CD4-positive, alpha-beta T cell (primary cell): ENCODE results near the gene CROCC. TPM values are rescaled to one million over a fixed set of nuclear protein-coding genes. Genes with fewer than 3 reads are reported as not detected.

Source experiments
- ATAC-seq: fragments of 200-7000 bp; cut with Tn5 transposase; one replicate; pipeline ENCODE4 v1.10.0; 2022; ENCODE audit warnings: mild to moderate bottlenecking; ENCODE audit not compliant: poor library complexity
- CTCF ChIA-PET: fragments of 350-600 bp; sonication (Branson Sonifier 250); formaldehyde crosslinking; loops from one replicate; lab custom pipeline; 2021; ENCODE audit warnings: antibody characterized with exemption, inconsistent platforms; lab: Charles Lee
- POLR2A ChIA-PET: fragments of 350-600 bp; sonication (Branson Sonifier 250); formaldehyde crosslinking; loops from one replicate; lab custom pipeline; 2021; ENCODE audit warnings: antibody characterized with exemption, inconsistent platforms; lab: Charles Lee
- DNase-seq, 14 experiments: peaks; one replicate each; pipeline ENCODE4 v3.0.0-alpha.2; 2013 to 2020; ENCODE audit warnings: mixed read lengths in 2 of 14
- H3K27ac ChIP-seq, 2 donors: one replicate each; pipeline versions ENCODE4 v1.5.1 to v1.7.0; 2013; ENCODE audit warnings: low read length in 2 of 2, low read depth in 1 of 2, mild to moderate bottlenecking in 1 of 2
- H3K27me3 ChIP-seq, 2 experiments: 1 replicate in 1 of 2; 2 replicates in 1 of 2; pipeline versions ENCODE4 v1.6.1 to v1.7.0; 2013; ENCODE audit warnings: low read length in 2 of 2, control low read depth in 1 of 2, mild to moderate bottlenecking in 1 of 2, moderate library complexity in 1 of 2; ENCODE audit not compliant: insufficient read depth in 2 of 2, control insufficient read depth in 1 of 2
- H3K36me3 ChIP-seq: one replicate; pipeline ENCODE4 v1.6.1; 2013; ENCODE audit warnings: low read length, control low read depth; ENCODE audit not compliant: insufficient read depth
- H3K4me1 ChIP-seq: one replicate; pipeline ENCODE4 v1.6.1; 2013; ENCODE audit warnings: low read length, control low read depth; ENCODE audit not compliant: insufficient read depth
- H3K4me3 ChIP-seq: one replicate; pipeline ENCODE4 v1.5.1; 2013; ENCODE audit warnings: mild to moderate bottlenecking, low read length, moderate library complexity
- H3K9me3 ChIP-seq, 2 experiments: 1 replicate in 1 of 2; 2 replicates in 1 of 2; pipeline versions ENCODE4 v1.6.1 to v1.7.0; 2013; ENCODE audit warnings: low read length in 2 of 2, mild to moderate bottlenecking in 2 of 2, control low read depth in 1 of 2, moderate library complexity in 1 of 2; ENCODE audit not compliant: control insufficient read depth in 1 of 2, insufficient read depth in 1 of 2
- H3K27ac Mint-ChIP-seq: one replicate; pipeline ENCODE4 v1.8.0; 2020; ENCODE audit warnings: mixed read lengths
- H3K27me3 Mint-ChIP-seq: one replicate; pipeline ENCODE4 v1.8.0; 2021; ENCODE audit warnings: mixed read lengths
- H3K36me3 Mint-ChIP-seq: one replicate; pipeline ENCODE4 v1.8.0; 2021; ENCODE audit warnings: low read depth, mixed read lengths
- H3K4me1 Mint-ChIP-seq: one replicate; pipeline ENCODE4 v1.8.0; 2021; ENCODE audit warnings: low read depth, mixed read lengths
- H3K4me3 Mint-ChIP-seq: one replicate; pipeline ENCODE4 v1.8.0; 2020; ENCODE audit warnings: mild to moderate bottlenecking, mixed read lengths
- H3K9me3 Mint-ChIP-seq: one replicate; pipeline ENCODE4 v1.8.0; 2020; ENCODE audit warnings: mixed read lengths
- CTCF ChIP-seq: fragments of 200-600 bp; IDR thresholded peaks from one replicate; pipeline ENCODE4 v1.8.0; 2022; ENCODE audit warnings: antibody characterized with exemption, mild to moderate bottlenecking
- intact Hi-C, 2 experiments: fragments of 100-400 bp; cut with DNase I in 1 of 2; cut with micrococcal nuclease in 1 of 2; formaldehyde crosslinking; loops; one replicate each; pipeline versions ENCODE4 v1.15.1 to v1.9.0; 2023 to 2025; cut with DNase I, micrococcal nuclease
- total RNA-seq, 174 experiments: library from RNA in 2 of 174; stranded (reverse) in 2 of 174; gene quantifications; one replicate each; pipeline ENCODE4 v1.2.3 and lab custom pipeline; 2021 to 2026

CROCC gene
- total RNA-seq, 2 experiments from 2014 or later, result 47.4 to 49.7 TPM

- Mint-ChIP-seq H3K27me3 (peaks cover 9% of the 10 kb centered on the region), H3K4me1 (no peaks in the 10 kb centered on the region), H3K36me3 (peaks cover 35% of the 10 kb centered on the region), H3K9me3 (no peaks in the 10 kb centered on the region), H3K27ac (no peak overlapping the region), H3K4me3 (no peak overlapping the region)
- Histone ChIP-seq H3K27me3 (peaks cover 0 to 6% of the 10 kb centered on the region in 2 experiments), H3K9me3 (no peaks in the 10 kb centered on the region), H3K36me3 (peaks cover 37% of the 10 kb centered on the region), H3K27ac (no peak overlapping the region), H3K4me3 (no peak overlapping the region), H3K4me1 (no peaks in the 10 kb centered on the region)
- TF ChIP-seq CTCF, result no peak
- DNase-seq (no peak), ATAC-seq (no peak)
- ChIA-PET POLR2A (no interaction called here), CTCF (no interaction called here)
- intact Hi-C loops, result no loop called here
Observed at GRCh38 chr1:16986962-16987361, 65.2 kb downstream of the CROCC start.

- Mint-ChIP-seq H3K4me1 (no peaks in the 10 kb centered on the region), H3K27ac (no peak overlapping the region), H3K36me3 (peaks cover 35% of the 10 kb centered on the region), H3K27me3 (peaks cover 4% of the 10 kb centered on the region), H3K9me3 (no peaks in the 10 kb centered on the region), H3K4me3 (no peak overlapping the region)
- Histone ChIP-seq H3K36me3 (peaks cover 37% of the 10 kb centered on the region), H3K27me3 (peaks cover 0 to 2% of the 10 kb centered on the region in 2 experiments), H3K4me3 (no peak overlapping the region), H3K27ac (no peak overlapping the region), H3K9me3 (no peaks in the 10 kb centered on the region), H3K4me1 (no peaks in the 10 kb centered on the region)
- CTCF ChIA-PET, result no interaction called here
- DNase-seq (no peak), ATAC-seq (no peak)
- POLR2A ChIA-PET, result no interaction called here
- intact Hi-C loops, result no loop called here
- no peak for TF ChIP-seq CTCF
Observed at GRCh38 chr1:16988210-16988609, 66.5 kb downstream of the CROCC start.

- intact Hi-C loops, result no loop called here
- no peak for ATAC-seq
- Mint-ChIP-seq H3K27me3 (no peaks in the 10 kb centered on the region), H3K27ac (no peak overlapping the region), H3K4me1 (no peaks in the 10 kb centered on the region), H3K9me3 (no peaks in the 10 kb centered on the region), H3K4me3 (no peak overlapping the region), H3K36me3 (peaks cover 37% of the 10 kb centered on the region)
- ChIA-PET CTCF (no interaction called here), POLR2A (no interaction called here)
- Histone ChIP-seq H3K4me1 (no peaks in the 10 kb centered on the region), H3K27me3 (no peaks in the 10 kb centered on the region), H3K27ac (no peak overlapping the region), H3K36me3 (peaks cover 39% of the 10 kb centered on the region), H3K4me3 (no peak overlapping the region), H3K9me3 (no peaks in the 10 kb centered on the region)
- no peak for DNase-seq
- TF ChIP-seq CTCF, result no peak
Observed at GRCh38 chr1:16989676-16990391, 68.1 kb downstream of the CROCC start.
